Measurements from ENCODE around the gene RBPJL. TPM values are rescaled to one million over a fixed set of nuclear protein-coding genes. Genes with fewer than 3 reads are reported as not detected.

The RBPJL gene
- total and polyA plus RNA-seq, 2 of the 13 experiments (the other 11 are each of a cell fraction or from before 2014, with no cell fraction given), result not detected

DNA sequence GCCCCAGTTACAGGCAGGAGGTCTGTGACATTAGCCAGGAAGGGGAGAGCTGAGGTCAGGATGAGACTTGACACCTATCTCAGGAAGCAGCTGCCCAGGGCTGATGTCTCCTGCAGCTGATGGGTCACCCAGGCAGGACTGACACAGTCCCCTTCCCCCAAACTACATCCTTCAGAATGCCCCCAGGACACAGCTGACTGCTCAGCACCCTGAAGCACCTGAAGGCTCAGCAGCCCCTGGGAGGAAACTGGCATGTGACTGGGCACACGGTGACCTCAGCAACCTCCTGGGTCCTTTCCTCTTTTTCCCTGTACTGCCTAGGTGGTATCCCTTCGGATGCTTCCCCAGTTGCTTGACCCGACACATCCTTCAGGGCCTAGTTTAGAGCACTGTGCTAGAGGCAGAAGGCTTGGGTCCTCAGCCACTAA is 39.7 kb downstream of the RBPJL start:
- ChIA-PET CTCF (ENCODE audit: low intra/inter-chr PET ratio, low total read pairs) (no interaction called here), POLR2A (interaction anchor here (0.6 to 29.5 kb wide), 9 partner anchors 3 to 1001 kb away, joined by 3 to 1422 read pairs (median 14); partner anchors contain the start of genes PIGT, SDC4 and SYS1)
- no peaks in the 10 kb centered on the region for H3K9me3 ChIP-seq (ENCODE audit: low read length)
- peaks cover 88% of the 10 kb centered on the region for H3K4me1 ChIP-seq (ENCODE audit: insufficient read depth, low read length)
- peak overlapping the region; percentile 99 for H3K4me2 ChIP-seq (ENCODE audit: low read depth, low read length)
- ATAC-seq (no peak), DNase-seq (ENCODE audit: low spot score) (no peak), FAIRE-seq (no peak)
- peak overlapping the region; percentile 79 to 87 (median 87) for H3K4me3 ChIP-seq (replicated peaks in 1 of 3; ENCODE audit: insufficient read depth in 1 of 3, low read depth in 2 of 3, low read length in 3 of 3)
- H3K27ac ChIP-seq (ENCODE audit: extremely low read length, insufficient read depth, low read length), result no peak overlapping the region
- no peaks in the 10 kb centered on the region for H3K36me3 ChIP-seq (replicated peaks in 1 of 2; ENCODE audit: control insufficient read depth in 1 of 2, insufficient read depth in 2 of 2, low read length in 2 of 2)
- in situ Hi-C loops (cut with HindIII; ENCODE audit: extremely low pct_ligation_motif_present, low pct_unique_long_range_greater_than_20kb), result no loop called here
- H2AFZ ChIP-seq (ENCODE audit: low read length), result no peak overlapping the region
- H3K79me2 ChIP-seq (ENCODE audit: insufficient read depth, low read length), result peaks cover 34% of the 10 kb centered on the region
- intact Hi-C loops (cut with micrococcal nuclease; ENCODE audit: unreplicated experiment), result no loop called here
- peak overlapping the region; percentile 76; the same call in 1 of the 2 replicates for H3K9ac ChIP-seq (ENCODE audit: insufficient read depth, low read depth, low read length)
- BruUV-seq (replicated peaks), result no TSS peak
- peaks cover 1 to 11% of the 10 kb centered on the region in 2 experiments; a peak in 2 of 5 replicates for H3K27me3 ChIP-seq (ENCODE audit: control insufficient read depth in 1 of 2, insufficient read depth in 2 of 2, low read length in 2 of 2)
- 61% methylated on average over 3 of the region's 3 CpGs for WGBS (ENCODE audit: low lambda C conversion rate)
- peaks cover 8% of the 10 kb centered on the region; the same call in 1 of the 2 replicates for H4K20me1 ChIP-seq (ENCODE audit: insufficient read depth, low read length)
- TF ChIP-seq KLF12 (CRISPR knock-in tag; IDR thresholded peaks at IDR 0.05; ENCODE audit: borderline replicate concordance) (no peak), ZNF510 (CRISPR knock-in tag; IDR thresholded peaks at IDR 0.05; ENCODE audit: low read depth) (no peak), HOXA3 (CRISPR knock-in tag; IDR thresholded peaks at IDR 0.05) (no peak), ZNF747 (CRISPR knock-in tag; IDR thresholded peaks at IDR 0.05; ENCODE audit: borderline replicate concordance) (no peak), ZSCAN9 (CRISPR knock-in tag; IDR thresholded peaks at IDR 0.05; ENCODE audit: borderline replicate concordance) (no peak), RAD21 (CRISPR knock-in tag; IDR thresholded peaks at IDR 0.05) (no peak), ETV5 (CRISPR knock-in tag; IDR thresholded peaks at IDR 0.05; ENCODE audit: borderline replicate concordance) (peak; percentile 44; the same call in 1 of the 2 replicates), MED13 (CRISPR knock-in tag; IDR thresholded peaks at IDR 0.05) (no peak)
- TF ChIP-seq, protein P1, sequence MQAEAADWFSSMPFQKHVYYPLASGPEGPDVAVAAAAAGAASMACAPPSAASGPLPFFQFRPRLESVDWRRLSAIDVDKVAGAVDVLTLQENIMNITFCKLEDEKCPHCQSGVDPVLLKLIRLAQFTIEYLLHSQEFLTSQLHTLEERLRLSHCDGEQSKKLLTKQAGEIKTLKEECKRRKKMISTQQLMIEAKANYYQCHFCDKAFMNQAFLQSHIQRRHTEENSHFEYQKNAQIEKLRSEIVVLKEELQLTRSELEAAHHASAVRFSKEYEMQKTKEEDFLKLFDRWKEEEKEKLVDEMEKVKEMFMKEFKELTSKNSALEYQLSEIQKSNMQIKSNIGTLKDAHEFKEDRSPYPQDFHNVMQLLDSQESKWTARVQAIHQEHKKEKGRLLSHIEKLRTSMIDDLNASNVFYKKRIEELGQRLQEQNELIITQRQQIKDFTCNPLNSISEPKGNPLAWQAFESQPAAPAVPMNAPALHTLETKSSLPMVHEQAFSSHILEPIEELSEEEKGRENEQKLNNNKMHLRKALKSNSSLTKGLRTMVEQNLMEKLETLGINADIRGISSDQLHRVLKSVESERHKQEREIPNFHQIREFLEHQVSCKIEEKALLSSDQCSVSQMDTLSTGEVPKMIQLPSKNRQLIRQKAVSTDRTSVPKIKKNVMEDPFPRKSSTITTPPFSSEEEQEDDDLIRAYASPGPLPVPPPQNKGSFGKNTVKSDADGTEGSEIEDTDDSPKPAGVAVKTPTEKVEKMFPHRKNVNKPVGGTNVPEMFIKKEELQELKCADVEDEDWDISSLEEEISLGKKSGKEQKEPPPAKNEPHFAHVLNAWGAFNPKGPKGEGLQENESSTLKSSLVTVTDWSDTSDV (CRISPR knock-in tag; IDR thresholded peaks at IDR 0.05), result no peak
- TF ChIP-seq, protein P2, sequence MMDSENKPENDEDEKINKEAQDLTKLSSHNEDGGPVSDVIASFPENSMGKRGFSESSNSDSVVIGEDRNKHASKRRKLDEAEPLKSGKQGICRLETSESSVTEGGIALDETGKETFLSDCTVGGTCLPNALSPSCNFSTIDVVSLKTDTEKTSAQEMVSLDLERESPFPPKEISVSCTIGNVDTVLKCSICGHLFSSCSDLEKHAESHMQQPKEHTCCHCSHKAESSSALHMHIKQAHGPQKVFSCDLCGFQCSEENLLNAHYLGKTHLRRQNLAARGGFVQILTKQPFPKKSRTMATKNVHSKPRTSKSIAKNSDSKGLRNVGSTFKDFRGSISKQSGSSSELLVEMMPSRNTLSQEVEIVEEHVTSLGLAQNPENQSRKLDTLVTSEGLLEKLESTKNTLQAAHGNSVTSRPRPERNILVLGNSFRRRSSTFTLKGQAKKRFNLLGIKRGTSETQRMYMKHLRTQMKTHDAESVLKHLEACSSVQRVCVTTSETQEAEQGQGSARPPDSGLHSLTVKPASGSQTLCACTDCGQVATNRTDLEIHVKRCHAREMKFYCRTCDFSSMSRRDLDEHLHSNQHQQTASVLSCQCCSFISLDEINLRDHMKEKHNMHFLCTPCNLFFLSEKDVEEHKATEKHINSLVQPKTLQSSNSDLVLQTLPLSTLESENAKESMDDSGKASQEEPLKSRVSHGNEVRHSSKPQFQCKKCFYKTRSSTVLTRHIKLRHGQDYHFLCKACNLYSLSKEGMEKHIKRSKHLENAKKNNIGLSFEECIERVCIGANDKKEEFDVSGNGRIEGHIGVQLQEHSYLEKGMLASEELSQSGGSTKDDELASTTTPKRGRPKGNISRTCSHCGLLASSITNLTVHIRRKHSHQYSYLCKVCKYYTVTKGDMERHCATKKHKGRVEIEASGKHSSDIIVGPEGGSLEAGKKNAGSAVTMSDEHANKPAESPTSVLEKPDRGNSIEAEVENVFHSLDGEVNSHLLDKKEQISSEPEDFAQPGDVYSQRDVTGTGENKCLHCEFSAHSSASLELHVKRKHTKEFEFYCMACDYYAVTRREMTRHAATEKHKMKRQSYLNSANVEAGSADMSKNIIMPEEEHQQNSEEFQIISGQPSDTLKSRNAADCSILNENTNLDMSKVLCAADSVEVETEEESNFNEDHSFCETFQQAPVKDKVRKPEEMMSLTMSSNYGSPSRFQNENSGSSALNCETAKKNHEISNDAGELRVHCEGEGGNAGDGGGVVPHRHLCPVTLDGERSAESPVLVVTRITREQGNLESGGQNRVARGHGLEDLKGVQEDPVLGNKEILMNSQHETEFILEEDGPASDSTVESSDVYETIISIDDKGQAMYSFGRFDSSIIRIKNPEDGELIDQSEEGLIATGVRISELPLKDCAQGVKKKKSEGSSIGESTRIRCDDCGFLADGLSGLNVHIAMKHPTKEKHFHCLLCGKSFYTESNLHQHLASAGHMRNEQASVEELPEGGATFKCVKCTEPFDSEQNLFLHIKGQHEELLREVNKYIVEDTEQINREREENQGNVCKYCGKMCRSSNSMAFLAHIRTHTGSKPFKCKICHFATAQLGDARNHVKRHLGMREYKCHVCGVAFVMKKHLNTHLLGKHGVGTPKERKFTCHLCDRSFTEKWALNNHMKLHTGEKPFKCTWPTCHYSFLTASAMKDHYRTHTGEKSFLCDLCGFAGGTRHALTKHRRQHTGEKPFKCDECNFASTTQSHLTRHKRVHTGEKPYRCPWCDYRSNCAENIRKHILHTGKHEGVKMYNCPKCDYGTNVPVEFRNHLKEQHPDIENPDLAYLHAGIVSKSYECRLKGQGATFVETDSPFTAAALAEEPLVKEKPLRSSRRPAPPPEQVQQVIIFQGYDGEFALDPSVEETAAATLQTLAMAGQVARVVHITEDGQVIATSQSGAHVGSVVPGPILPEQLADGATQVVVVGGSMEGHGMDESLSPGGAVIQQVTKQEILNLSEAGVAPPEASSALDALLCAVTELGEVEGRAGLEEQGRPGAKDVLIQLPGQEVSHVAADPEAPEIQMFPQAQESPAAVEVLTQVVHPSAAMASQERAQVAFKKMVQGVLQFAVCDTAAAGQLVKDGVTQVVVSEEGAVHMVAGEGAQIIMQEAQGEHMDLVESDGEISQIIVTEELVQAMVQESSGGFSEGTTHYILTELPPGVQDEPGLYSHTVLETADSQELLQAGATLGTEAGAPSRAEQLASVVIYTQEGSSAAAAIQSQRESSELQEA (CRISPR knock-in tag; IDR thresholded peaks at IDR 0.05; ENCODE audit: not compliant biosample characterization), result peak; percentile 62
- TF ChIP-seq, protein P3, sequence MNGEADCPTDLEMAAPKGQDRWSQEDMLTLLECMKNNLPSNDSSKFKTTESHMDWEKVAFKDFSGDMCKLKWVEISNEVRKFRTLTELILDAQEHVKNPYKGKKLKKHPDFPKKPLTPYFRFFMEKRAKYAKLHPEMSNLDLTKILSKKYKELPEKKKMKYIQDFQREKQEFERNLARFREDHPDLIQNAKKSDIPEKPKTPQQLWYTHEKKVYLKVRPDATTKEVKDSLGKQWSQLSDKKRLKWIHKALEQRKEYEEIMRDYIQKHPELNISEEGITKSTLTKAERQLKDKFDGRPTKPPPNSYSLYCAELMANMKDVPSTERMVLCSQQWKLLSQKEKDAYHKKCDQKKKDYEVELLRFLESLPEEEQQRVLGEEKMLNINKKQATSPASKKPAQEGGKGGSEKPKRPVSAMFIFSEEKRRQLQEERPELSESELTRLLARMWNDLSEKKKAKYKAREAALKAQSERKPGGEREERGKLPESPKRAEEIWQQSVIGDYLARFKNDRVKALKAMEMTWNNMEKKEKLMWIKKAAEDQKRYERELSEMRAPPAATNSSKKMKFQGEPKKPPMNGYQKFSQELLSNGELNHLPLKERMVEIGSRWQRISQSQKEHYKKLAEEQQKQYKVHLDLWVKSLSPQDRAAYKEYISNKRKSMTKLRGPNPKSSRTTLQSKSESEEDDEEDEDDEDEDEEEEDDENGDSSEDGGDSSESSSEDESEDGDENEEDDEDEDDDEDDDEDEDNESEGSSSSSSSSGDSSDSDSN (CRISPR knock-in tag; IDR thresholded peaks at IDR 0.05), result no peak

Data from HepG2 (cell line).